ENCODE measurements around the gene NFKBIA. TPM values are rescaled to one million over a fixed set of nuclear protein-coding genes. Genes with fewer than 3 reads are reported as not detected.
A peak's percentile ranks its signal among the peaks of the same experiment; 100 is the strongest.

Gene NFKBIA, protein sequence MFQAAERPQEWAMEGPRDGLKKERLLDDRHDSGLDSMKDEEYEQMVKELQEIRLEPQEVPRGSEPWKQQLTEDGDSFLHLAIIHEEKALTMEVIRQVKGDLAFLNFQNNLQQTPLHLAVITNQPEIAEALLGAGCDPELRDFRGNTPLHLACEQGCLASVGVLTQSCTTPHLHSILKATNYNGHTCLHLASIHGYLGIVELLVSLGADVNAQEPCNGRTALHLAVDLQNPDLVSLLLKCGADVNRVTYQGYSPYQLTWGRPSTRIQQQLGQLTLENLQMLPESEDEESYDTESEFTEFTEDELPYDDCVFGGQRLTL
- total RNA-seq (67.9 and 73.4 TPM in 2 replicates), polyA plus RNA-seq (17.7 and 26.9 TPM in 2 replicates), polyA minus RNA-seq (ENCODE audit: low replicate concordance) (131 and 148 TPM in 2 replicates)
- 22.0 and 27.5 TPM in 2 replicates for polyA plus RNA-seq (2012)

- Histone ChIP-seq H3K36me3 (ENCODE audit: control insufficient read depth, insufficient read depth, low read length) (peaks cover 20% of the 10 kb centered on the region), H3K9me3 (ENCODE audit: control insufficient read depth, insufficient read depth, low read depth, low read length) (no peaks in the 10 kb centered on the region), H3K4me3 (replicated peaks in 1 of 4; ENCODE audit: control extremely low read depth in 1 of 4, insufficient read depth in 1 of 4, low read depth in 3 of 4, low read length in 4 of 4) (peak within 1 kb of the TSS; percentile 72 to 92 (median 81)), H3K27ac (ENCODE audit: insufficient read depth, low read length) (peak within 1 kb of the TSS; percentile 91), H3K79me2 (ENCODE audit: control insufficient read depth, insufficient read depth, low read length) (peaks cover 16% of the 10 kb centered on the region), H3K27me3 (ENCODE audit: control insufficient read depth, insufficient read depth, low read length) (no peaks in the 10 kb centered on the region), H3K9ac (ENCODE audit: insufficient read depth, low read length) (peak within 1 kb of the TSS; percentile 95), H3K4me2 (ENCODE audit: extremely low read depth, insufficient read depth, low read length) (peak within 1 kb of the TSS; percentile 98), H4K20me1 (ENCODE audit: control insufficient read depth, extremely low read depth, insufficient read depth, low read length) (no peaks in the 10 kb centered on the region), H2AFZ (ENCODE audit: low read length) (peak within 1 kb of the TSS; percentile 91), H3K4me1 (ENCODE audit: control insufficient read depth, extremely low read depth, insufficient read depth, low read length) (peaks cover 14% of the 10 kb centered on the region)
- peak; percentile 81 to 88 for DNase-seq (ENCODE audit: low read depth in 2 of 2)
- no peak for TF ChIP-seq EZH2 (IDR thresholded peaks at IDR 0.05; ENCODE audit: low read length, missing control alignments)
- TF ChIP-seq, protein P1, sequence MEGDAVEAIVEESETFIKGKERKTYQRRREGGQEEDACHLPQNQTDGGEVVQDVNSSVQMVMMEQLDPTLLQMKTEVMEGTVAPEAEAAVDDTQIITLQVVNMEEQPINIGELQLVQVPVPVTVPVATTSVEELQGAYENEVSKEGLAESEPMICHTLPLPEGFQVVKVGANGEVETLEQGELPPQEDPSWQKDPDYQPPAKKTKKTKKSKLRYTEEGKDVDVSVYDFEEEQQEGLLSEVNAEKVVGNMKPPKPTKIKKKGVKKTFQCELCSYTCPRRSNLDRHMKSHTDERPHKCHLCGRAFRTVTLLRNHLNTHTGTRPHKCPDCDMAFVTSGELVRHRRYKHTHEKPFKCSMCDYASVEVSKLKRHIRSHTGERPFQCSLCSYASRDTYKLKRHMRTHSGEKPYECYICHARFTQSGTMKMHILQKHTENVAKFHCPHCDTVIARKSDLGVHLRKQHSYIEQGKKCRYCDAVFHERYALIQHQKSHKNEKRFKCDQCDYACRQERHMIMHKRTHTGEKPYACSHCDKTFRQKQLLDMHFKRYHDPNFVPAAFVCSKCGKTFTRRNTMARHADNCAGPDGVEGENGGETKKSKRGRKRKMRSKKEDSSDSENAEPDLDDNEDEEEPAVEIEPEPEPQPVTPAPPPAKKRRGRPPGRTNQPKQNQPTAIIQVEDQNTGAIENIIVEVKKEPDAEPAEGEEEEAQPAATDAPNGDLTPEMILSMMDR (conservative IDR thresholded peaks at IDR 0.05 in 1 of 2, IDR thresholded peaks at IDR 0.05 in 1 of 2; ENCODE audit: low read depth in 1 of 2, low read length in 2 of 2), result peak; percentile 20 to 26
Observed at GRCh38 chr14:35404449-35405303, at the start of gene NFKBIA. Gene NFKBIA, minus strand, starts transcription at chr14:35404749. Its CDS starts 105 bp downstream, at chr14:35404644.

- no peaks in the 10 kb centered on the region for H3K4me1 ChIP-seq (ENCODE audit: control insufficient read depth, extremely low read depth, insufficient read depth, low read length)
- H4K20me1 ChIP-seq (ENCODE audit: control insufficient read depth, extremely low read depth, insufficient read depth, low read length), result no peaks in the 10 kb centered on the region
- H3K4me3 ChIP-seq (replicated peaks in 1 of 4; ENCODE audit: control extremely low read depth in 1 of 4, insufficient read depth in 1 of 4, low read depth in 3 of 4, low read length in 4 of 4), result no peak overlapping the region
- H3K9ac ChIP-seq (ENCODE audit: insufficient read depth, low read length), result no peak overlapping the region
- no peak for DNase-seq (ENCODE audit: low read depth in 2 of 2)
- H3K36me3 ChIP-seq (ENCODE audit: control insufficient read depth, insufficient read depth, low read length), result no peaks in the 10 kb centered on the region
- no peaks in the 10 kb centered on the region for H3K9me3 ChIP-seq (ENCODE audit: control insufficient read depth, insufficient read depth, low read depth, low read length)
- no peaks in the 10 kb centered on the region for H3K79me2 ChIP-seq (ENCODE audit: control insufficient read depth, insufficient read depth, low read length)
- no peak overlapping the region for H2AFZ ChIP-seq (ENCODE audit: low read length)
- H3K27me3 ChIP-seq (ENCODE audit: control insufficient read depth, insufficient read depth, low read length), result no peaks in the 10 kb centered on the region
- no peak overlapping the region for H3K4me2 ChIP-seq (ENCODE audit: extremely low read depth, insufficient read depth, low read length)
- TF ChIP-seq, protein P1 (conservative IDR thresholded peaks at IDR 0.05 in 1 of 2, IDR thresholded peaks at IDR 0.05 in 1 of 2; ENCODE audit: low read depth in 1 of 2, low read length in 2 of 2), result no peak
- H3K27ac ChIP-seq (ENCODE audit: insufficient read depth, low read length), result no peak overlapping the region
Observed at GRCh38 chr14:35446450-35446849, 41.9 kb upstream of the NFKBIA start.

- Histone ChIP-seq H3K36me3 (ENCODE audit: control insufficient read depth, insufficient read depth, low read length) (no peaks in the 10 kb centered on the region), H3K79me2 (ENCODE audit: control insufficient read depth, insufficient read depth, low read length) (no peaks in the 10 kb centered on the region), H3K9me3 (ENCODE audit: control insufficient read depth, insufficient read depth, low read depth, low read length) (no peaks in the 10 kb centered on the region), H3K27ac (ENCODE audit: insufficient read depth, low read length) (no peak overlapping the region), H4K20me1 (ENCODE audit: control insufficient read depth, extremely low read depth, insufficient read depth, low read length) (no peaks in the 10 kb centered on the region), H3K27me3 (ENCODE audit: control insufficient read depth, insufficient read depth, low read length) (no peaks in the 10 kb centered on the region), H3K9ac (ENCODE audit: insufficient read depth, low read length) (no peak overlapping the region), H3K4me1 (ENCODE audit: control insufficient read depth, extremely low read depth, insufficient read depth, low read length) (no peaks in the 10 kb centered on the region), H2AFZ (ENCODE audit: low read length) (no peak overlapping the region), H3K4me2 (ENCODE audit: extremely low read depth, insufficient read depth, low read length) (no peak overlapping the region), H3K4me3 (replicated peaks in 1 of 4; ENCODE audit: control extremely low read depth in 1 of 4, insufficient read depth in 1 of 4, low read depth in 3 of 4, low read length in 4 of 4) (no peak overlapping the region)
- no peak for DNase-seq (ENCODE audit: low read depth in 2 of 2)
- TF ChIP-seq EZH2 (IDR thresholded peaks at IDR 0.05; ENCODE audit: low read length, missing control alignments), result no peak
- TF ChIP-seq, protein P1 (conservative IDR thresholded peaks at IDR 0.05 in 1 of 2, IDR thresholded peaks at IDR 0.05 in 1 of 2; ENCODE audit: low read depth in 1 of 2, low read length in 2 of 2), result no peak
Observed at GRCh38 chr14:35444104-35444503, 39.6 kb upstream of the NFKBIA start.

Data from fibroblast of lung (primary cell).